Measurements from ENCODE around the gene AP1M1.

The AP1M1 gene

DNA sequence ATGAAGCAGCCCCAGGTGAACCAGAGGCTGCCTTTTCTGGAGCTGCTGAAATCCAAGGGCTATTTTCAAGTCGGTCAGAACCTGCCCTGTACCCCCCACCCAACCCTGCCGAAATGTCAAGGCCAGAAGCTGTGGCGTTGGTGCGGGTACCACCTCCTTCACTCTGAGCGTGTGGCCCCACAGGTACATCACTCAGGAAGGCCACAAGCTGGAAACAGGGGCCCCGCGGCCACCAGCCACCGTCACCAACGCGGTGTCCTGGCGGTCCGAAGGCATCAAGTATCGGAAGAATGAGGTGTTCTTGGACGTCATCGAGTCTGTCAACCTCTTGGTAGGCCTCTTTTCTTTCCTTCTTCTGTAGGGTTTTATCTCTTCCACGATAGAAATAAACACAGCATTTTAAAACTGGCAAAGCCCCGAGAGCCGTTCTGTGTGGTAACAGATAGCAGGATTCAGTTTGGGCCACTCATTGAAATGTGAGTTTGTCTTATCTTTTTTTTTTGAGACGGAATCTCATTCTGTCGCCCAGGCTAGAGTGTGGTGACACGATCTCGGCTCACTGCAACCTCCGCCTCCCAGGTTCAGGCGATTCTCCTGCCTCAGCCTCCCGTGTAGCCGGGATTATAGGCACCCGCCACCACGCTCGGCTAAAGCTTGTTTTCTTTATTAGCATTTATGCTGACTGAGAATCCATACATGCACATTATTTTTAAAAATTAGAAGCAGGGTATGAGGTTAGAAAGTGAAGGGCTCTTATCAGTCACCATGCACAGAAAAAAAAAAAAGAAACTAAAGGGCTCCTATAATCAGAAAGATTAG lies 11.3 kb downstream of the AP1M1 start:
- no peak for DNase-seq (ENCODE audit: extremely low read depth, low read depth)
- TF ChIP-seq, protein P1, sequence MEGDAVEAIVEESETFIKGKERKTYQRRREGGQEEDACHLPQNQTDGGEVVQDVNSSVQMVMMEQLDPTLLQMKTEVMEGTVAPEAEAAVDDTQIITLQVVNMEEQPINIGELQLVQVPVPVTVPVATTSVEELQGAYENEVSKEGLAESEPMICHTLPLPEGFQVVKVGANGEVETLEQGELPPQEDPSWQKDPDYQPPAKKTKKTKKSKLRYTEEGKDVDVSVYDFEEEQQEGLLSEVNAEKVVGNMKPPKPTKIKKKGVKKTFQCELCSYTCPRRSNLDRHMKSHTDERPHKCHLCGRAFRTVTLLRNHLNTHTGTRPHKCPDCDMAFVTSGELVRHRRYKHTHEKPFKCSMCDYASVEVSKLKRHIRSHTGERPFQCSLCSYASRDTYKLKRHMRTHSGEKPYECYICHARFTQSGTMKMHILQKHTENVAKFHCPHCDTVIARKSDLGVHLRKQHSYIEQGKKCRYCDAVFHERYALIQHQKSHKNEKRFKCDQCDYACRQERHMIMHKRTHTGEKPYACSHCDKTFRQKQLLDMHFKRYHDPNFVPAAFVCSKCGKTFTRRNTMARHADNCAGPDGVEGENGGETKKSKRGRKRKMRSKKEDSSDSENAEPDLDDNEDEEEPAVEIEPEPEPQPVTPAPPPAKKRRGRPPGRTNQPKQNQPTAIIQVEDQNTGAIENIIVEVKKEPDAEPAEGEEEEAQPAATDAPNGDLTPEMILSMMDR (IDR thresholded peaks at IDR 0.05; ENCODE audit: low read depth, low read length): no peak

GRCh38 chr19:16210168-16210567 lies 12.5 kb downstream of the AP1M1 start:
- TF ChIP-seq, protein P1 (IDR thresholded peaks at IDR 0.05; ENCODE audit: low read depth, low read length): no peak
- DNase-seq (ENCODE audit: extremely low read depth, low read depth): no peak

- TF ChIP-seq, protein P1 (IDR thresholded peaks at IDR 0.05; ENCODE audit: low read depth, low read length): no peak
Observed at GRCh38 chr19:16213076-16213475, 15.4 kb downstream of the AP1M1 start.

GRCh38 chr19:16216744-16217670 lies 19.3 kb downstream of the AP1M1 start:
- no peak for DNase-seq (ENCODE audit: extremely low read depth, low read depth)
- TF ChIP-seq, protein P1 (IDR thresholded peaks at IDR 0.05; ENCODE audit: low read depth, low read length): no peak

More at GRCh38 chr19:16213076-16213475, 15.4 kb downstream of the AP1M1 start:
- DNase-seq (ENCODE audit: extremely low read depth, low read depth): no peak

GRCh38 chr19:16217716-16218451 lies 20.2 kb downstream of the AP1M1 start:
- DNase-seq (ENCODE audit: extremely low read depth, low read depth): no peak
- TF ChIP-seq, protein P1 (IDR thresholded peaks at IDR 0.05; ENCODE audit: low read depth, low read length): no peak

DNA sequence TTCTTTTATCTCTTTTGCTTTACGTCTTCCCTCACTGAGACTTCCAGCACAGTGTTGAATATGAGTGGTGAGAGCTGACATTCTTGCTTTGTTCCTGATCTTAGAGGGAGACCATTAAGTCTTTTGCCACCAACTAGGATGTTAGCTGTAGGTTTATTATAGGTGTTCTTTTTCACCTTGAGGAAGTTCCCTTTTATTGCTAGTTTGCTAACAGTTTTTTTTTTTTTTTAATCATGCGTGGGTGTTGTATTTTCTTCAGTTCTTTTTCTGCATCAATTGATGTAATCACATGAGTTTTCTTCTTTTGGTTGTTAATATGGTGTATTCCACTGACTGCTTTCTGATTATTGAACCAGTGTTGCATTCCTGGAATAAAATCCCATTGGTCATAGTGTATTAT lies 21.1 kb downstream of the AP1M1 start:
- TF ChIP-seq, protein P1 (IDR thresholded peaks at IDR 0.05; ENCODE audit: low read depth, low read length): no peak
- no peak for DNase-seq (ENCODE audit: extremely low read depth, low read depth)
